SW480 (cell line): Measurements from ENCODE around the gene XPR1.
"Not testable (repeated sequence)": the region's sequence is repeated elsewhere in the genome, so short reads cannot be mapped to it uniquely, and the experiment has no call there.

Experiments used
- DNase-seq: peaks from one replicate; pipeline ENCODE4 v3.0.0-alpha.2; 2016; ENCODE audit warnings: low spot score

The XPR1 gene

DNA sequence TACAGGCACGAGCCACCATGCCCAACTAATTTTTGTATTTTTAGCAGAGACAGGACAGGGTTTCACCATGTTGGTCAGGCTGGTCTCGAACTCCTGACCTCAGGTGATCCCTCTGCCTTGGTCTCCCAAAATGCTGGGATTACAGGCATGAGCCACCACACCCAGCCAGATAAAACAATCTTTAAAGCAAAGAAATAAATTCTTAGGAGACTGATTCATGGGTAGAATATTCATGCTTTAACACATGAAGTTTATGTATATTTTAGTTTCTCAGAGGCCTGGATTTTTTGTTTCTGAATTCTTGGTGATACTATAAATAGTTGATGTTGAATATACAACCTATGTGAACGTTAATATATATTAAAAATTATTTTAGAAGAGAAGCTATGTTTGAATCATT lies 153.5 kb downstream of the XPR1 start:
- no peak for DNase-seq

- DNase-seq: no peak
Measured at GRCh38 chr1:180785887-180786286, 154.1 kb downstream of the XPR1 start.

DNA sequence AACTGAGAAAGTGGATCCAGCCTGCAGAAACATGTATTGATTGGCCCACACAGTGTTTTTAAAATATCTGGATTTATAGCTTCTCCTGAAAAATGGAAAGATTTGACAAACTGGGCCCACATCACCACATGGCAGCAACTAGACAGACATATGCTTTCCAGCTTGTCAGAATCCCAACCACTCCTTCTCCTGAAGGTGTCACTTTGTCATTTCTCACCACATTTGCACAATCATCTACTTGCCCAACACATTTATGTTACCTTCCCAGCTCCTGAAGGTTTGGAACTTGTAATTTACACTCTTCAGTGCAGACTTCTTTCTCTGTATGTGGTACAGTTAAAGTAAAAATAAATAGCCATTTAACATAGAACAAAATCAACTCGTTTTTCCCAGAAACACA lies 154.8 kb downstream of the XPR1 start:
- DNase-seq: no peak

DNA sequence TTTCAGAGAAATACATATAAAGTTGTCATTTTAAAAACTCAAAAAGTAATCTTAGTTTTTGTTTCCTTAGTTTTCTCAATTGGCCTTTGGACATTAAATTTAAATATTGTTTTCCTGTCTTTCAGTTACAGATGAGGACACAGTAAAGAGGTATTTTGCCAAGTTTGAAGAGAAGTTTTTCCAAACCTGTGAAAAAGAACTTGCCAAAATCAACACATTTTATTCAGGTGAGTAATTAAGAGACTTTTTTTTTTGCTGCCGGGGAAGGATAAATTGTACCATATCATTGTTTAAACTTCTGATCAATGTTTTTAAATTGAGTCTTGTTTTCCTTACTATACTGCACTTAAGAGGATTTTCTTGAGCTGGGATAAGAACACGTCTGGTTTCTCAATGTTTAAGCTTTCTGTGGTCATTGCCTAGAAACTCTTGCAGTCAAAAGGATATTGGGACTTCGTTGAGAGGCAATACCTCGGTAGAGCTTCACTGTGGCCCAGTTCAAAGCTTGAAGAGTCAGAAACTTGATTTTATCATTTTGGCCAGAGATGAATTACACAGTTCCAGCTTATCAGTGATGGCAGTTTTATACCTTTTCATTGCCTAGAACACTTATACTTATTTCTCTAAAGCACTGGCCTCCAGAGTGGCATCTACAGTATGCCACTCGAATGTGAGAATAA lies 155.9 kb downstream of the XPR1 start:
- no peak for DNase-seq

GRCh38 chr1:180789460-180789859 lies 157.6 kb downstream of the XPR1 start:
- DNase-seq: no peak

- not testable (repeated sequence) for DNase-seq
Measured at GRCh38 chr1:180791152-180791551, 159.3 kb downstream of the XPR1 start.

DNA sequence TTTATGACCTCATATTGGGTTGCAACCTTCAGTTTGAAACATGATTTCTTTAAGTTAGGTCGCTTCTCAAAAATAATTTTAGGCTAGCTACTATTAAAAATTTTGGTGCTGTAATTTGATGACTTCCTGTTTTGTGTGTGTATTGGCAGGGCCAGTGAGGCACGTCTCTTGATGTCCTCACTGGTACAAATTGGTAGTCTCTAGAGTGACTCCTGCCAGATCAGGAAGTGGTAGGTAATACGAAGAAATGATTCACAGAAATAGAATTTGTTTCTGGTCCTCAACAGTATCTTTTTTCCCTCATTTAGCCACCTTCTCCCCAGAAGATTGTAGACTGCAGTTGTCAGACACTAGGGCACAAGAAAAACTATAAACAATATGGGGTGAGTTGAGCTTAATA lies 160.0 kb downstream of the XPR1 start:
- no peak for DNase-seq

DNA sequence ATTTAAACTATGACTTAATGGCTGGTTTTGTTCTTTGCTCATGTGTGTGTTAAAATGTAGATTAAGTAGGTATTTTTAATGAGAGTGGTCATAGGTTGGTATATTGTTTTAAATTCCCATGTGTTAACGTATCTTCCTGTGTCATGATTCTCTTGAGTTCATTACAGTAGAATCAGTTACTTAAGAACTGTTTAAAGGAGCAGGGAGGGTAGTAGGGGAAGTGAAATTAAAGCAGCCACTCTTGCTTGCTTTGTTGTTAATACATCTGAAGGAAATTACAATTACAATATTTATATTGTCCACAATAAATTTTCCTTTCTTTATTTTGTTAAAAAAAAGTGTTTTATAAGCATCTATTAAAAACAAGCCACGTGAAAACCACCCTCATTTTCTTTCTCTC lies 161.6 kb downstream of the XPR1 start:
- no peak for DNase-seq

DNA sequence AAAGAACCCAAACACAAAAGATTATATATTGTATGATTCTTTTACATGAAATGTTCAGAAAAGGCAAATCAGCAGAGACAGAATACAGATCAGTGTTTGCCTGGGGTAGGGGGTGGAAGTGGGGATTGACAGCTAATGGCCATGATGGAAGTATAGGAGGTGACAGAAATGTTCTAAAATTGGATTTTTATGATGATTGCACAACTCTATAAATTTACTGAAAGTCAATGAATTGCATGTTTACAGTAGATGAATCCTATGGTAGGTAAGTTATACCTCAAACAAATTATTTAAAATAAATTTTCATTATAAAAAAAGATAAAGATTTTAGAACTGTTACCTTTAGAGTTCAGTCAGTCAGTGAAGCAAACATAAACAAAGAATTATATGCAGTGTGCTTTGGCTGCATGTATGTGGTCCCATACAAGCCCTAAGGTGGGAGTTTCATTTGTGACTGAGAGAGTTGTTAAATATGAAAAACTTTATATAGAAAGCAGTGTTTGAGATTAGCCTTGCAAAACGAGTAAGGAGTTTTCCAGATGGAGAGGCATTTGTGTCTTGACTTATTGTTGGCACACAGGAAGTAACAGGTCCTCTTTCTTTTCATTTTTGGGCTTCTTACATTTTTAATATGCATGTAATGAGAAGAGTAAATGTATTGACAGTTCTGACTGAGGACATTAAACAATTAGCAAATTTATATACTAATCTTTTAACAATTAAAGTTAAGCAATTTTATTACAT lies 165.2 kb downstream of the XPR1 start:
- no peak for DNase-seq

DNA sequence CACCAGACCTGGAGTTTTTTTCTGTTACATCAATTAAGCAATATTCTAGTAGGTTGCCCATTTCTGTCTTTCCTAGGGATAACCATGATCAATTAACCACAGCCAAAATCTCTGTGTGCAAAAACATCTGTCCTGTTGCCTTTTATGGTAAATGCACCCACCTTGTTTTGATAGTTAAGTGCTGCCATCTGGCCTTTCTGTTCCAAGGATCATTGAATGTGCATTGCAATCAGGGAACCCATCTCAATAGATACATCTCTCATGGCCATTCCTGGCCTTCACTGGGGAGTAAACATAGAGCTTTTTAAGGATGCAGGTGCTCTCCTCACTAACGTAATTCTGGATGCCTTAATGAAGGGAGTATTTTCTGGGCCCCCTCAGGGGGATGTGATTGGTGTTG lies 169.1 kb downstream of the XPR1 start:
- DNase-seq: no peak

DNA sequence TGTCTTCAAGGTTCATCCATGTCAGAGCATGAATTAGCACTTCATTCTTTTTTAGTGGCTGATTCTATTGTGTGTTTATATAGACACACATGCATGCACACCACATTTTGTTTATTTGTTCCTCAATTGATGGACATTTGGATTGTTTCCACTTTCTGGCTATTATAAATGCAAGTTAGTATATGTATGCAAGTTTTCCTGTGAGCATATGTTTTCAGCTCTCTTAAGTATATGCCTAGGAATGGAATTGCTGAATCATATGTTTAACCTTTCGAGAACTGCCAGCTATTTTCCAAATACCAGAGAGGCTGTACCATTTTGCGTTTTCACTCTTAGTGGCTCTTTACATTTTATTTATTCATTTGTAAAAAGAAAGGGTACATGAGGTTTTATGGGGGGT lies 171.0 kb downstream of the XPR1 start:
- no peak for DNase-seq

- no peak for DNase-seq
Measured at GRCh38 chr1:180805316-180805715, 173.5 kb downstream of the XPR1 start.

- no peak for DNase-seq
Measured at GRCh38 chr1:180811298-180811697, 179.5 kb downstream of the XPR1 start.

GRCh38 chr1:180811886-180812285 lies 180.1 kb downstream of the XPR1 start:
- DNase-seq: no peak

- no peak for DNase-seq
Measured at GRCh38 chr1:180814258-180814657, 182.4 kb downstream of the XPR1 start.

DNA sequence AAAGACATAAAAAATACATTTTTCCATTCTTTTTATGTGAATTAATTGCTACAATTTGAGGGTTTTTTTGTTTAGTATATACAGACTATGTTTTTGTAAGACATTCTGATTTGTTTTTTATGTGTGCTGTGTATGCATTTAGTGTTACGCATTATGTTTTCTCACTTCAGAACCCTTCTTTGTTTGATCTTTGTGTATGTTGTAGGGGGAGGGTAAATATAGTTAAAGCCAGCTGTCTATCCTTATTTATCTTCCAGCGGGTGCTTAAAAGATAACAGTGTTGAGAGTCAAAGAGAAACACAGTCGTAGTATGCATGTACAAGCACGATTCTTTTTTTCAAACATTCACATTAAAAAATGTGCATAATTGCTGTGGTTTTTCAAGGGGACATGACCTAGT lies 183.4 kb downstream of the XPR1 start:
- no peak for DNase-seq

DNA sequence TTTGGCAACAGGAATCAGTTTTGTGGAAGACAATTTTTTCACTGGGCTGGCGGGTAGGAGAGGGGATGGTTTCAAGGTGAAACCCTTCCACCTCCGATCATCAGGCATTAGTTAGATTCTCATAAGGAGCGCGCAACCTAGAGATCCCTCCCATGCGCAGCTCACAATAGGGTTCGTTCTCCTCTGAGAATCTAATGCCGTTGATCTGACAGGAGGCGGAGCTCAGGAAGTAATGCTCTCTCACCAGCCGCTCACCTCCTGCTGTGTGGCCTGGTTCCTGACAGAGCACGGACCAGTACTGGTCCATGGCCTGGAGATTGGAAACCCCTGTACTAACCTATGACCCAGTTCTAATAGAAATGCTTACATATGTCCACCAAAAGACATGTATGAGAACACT lies 184.3 kb downstream of the XPR1 start:
- no peak for DNase-seq

- no peak for DNase-seq
Measured at GRCh38 chr1:180821970-180822369, 190.1 kb downstream of the XPR1 start.

GRCh38 chr1:180831507-180831906 lies 199.7 kb downstream of the XPR1 start:
- not testable (repeated sequence) for DNase-seq

GRCh38 chr1:180833180-180833579 lies 201.4 kb downstream of the XPR1 start:
- DNase-seq: not testable (repeated sequence)

DNA sequence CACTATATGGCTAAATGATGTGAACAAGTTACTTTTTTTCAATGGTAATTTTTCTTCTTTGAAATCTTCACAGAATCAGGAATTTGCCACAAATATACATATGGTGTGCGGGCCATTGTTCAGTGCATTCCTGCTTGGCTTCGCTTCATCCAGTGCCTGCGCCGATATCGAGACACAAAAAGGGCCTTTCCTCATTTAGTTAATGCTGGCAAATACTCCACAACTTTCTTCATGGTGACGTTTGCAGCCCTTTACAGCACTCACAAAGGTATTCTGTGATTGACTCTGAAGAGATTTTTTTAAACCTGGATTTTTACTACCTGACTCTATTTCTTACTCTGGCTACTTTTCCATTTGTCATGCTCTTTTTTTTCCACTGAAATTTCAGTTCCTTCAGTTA lies 204.6 kb downstream of the XPR1 start:
- DNase-seq: no peak

- DNase-seq: no peak
Measured at GRCh38 chr1:180837020-180837419, 205.2 kb downstream of the XPR1 start.

DNA sequence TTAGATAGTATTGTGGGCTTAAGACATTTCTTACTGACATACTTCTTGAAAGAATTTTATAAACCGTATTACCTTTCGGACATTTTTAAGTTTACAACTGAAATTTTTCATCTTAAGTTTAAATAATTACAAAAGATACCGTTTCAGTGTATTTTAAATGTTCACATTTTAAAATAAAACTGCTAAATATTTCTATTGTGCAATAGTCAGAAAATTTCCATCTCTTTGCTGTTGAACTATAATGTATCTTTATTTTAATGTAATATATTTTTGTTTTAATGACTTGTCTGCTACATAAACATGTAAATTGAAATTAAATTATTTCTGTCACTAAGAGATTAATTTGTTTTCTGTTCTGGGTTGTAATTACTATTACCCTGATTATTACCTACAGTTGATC lies 206.7 kb downstream of the XPR1 start:
- DNase-seq: no peak

- DNase-seq: no peak
Measured at GRCh38 chr1:180839547-180839946, 207.7 kb downstream of the XPR1 start.
